WTC11 (cell line): ENCODE results near the gene ZNF592.

Experiments
- CTCF ChIP-seq: fragments of 200-600 bp; IDR thresholded peaks from 2 replicates; pipeline ENCODE4 v1.8.0; 2022; ENCODE audit warnings: antibody characterized with exemption
- ELF4 ChIP-seq: sonication (generic); formaldehyde crosslinking; IDR thresholded peaks from 2 replicates; pipeline ENCODE4 v1.8.1; 2022; ENCODE audit warnings: low read depth, mild to moderate bottlenecking, moderate library complexity, missing genetic modification reagents
- FOXP1 ChIP-seq: sonication (generic); formaldehyde crosslinking; IDR thresholded peaks from 2 replicates; pipeline ENCODE4 v1.8.0; 2022; ENCODE audit warnings: missing genetic modification reagents, mild to moderate bottlenecking, moderate library complexity, borderline replicate concordance
- GABPB1 ChIP-seq: sonication (generic); formaldehyde crosslinking; IDR thresholded peaks from 2 replicates; pipeline ENCODE4 v1.8.1; 2023; ENCODE audit warnings: mild to moderate bottlenecking, missing genetic modification reagents
- MAX ChIP-seq: sonication (generic); formaldehyde crosslinking; IDR thresholded peaks from 2 replicates; pipeline ENCODE4 v1.8.0; 2022; ENCODE audit warnings: mild to moderate bottlenecking, missing genetic modification reagents
- NR2C2 ChIP-seq: sonication (generic); formaldehyde crosslinking; IDR thresholded peaks from 2 replicates; pipeline ENCODE4 v1.8.0; 2022; ENCODE audit warnings: mild to moderate bottlenecking, missing genetic modification reagents
- RORB ChIP-seq: fragments of 250-450 bp; sonication (Bioruptor Pico); IDR thresholded peaks from 2 replicates; pipeline ENCODE4 v1.9.0; 2021; ENCODE audit warnings: mild to moderate bottlenecking
- STAT6 ChIP-seq: sonication (generic); formaldehyde crosslinking; conservative IDR thresholded peaks from 2 replicates; pipeline ENCODE4 v1.8.1; 2023; ENCODE audit warnings: mild to moderate bottlenecking, low read depth, missing genetic modification reagents, moderate library complexity
- TCF7 ChIP-seq: sonication (generic); formaldehyde crosslinking; IDR thresholded peaks from 2 replicates; pipeline ENCODE4 v1.8.0; 2022; ENCODE audit warnings: mild to moderate bottlenecking, low read depth, missing genetic modification reagents, moderate library complexity
- TF ChIP-seq, protein P1 (sequence below): sonication (generic); formaldehyde crosslinking; IDR thresholded peaks from 2 replicates; pipeline ENCODE4 v1.8.0; 2023; ENCODE audit warnings: missing genetic modification reagents, mild to moderate bottlenecking, borderline replicate concordance
- TF ChIP-seq, protein P2 (sequence below): sonication (generic); formaldehyde crosslinking; IDR thresholded peaks from 2 replicates; pipeline ENCODE4 v1.8.1; 2023; ENCODE audit warnings: mild to moderate bottlenecking, missing genetic modification reagents, moderate library complexity

GRCh38 chr15:84804005-84804900, 55.9 kb downstream of the ZNF592 start:
- TF ChIP-seq CTCF (no peak), STAT6 (CRISPR knock-in tag) (no peak), MAX (no peak), NR2C2 (CRISPR knock-in tag) (no peak), ELF4 (CRISPR knock-in tag) (no peak), TCF7 (no peak), RORB (no peak), GABPB1 (CRISPR knock-in tag) (no peak), FOXP1 (CRISPR knock-in tag) (no peak)
- TF ChIP-seq, protein P1, sequence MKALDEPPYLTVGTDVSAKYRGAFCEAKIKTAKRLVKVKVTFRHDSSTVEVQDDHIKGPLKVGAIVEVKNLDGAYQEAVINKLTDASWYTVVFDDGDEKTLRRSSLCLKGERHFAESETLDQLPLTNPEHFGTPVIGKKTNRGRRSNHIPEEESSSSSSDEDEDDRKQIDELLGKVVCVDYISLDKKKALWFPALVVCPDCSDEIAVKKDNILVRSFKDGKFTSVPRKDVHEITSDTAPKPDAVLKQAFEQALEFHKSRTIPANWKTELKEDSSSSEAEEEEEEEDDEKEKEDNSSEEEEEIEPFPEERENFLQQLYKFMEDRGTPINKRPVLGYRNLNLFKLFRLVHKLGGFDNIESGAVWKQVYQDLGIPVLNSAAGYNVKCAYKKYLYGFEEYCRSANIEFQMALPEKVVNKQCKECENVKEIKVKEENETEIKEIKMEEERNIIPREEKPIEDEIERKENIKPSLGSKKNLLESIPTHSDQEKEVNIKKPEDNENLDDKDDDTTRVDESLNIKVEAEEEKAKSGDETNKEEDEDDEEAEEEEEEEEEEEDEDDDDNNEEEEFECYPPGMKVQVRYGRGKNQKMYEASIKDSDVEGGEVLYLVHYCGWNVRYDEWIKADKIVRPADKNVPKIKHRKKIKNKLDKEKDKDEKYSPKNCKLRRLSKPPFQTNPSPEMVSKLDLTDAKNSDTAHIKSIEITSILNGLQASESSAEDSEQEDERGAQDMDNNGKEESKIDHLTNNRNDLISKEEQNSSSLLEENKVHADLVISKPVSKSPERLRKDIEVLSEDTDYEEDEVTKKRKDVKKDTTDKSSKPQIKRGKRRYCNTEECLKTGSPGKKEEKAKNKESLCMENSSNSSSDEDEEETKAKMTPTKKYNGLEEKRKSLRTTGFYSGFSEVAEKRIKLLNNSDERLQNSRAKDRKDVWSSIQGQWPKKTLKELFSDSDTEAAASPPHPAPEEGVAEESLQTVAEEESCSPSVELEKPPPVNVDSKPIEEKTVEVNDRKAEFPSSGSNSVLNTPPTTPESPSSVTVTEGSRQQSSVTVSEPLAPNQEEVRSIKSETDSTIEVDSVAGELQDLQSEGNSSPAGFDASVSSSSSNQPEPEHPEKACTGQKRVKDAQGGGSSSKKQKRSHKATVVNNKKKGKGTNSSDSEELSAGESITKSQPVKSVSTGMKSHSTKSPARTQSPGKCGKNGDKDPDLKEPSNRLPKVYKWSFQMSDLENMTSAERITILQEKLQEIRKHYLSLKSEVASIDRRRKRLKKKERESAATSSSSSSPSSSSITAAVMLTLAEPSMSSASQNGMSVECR, result no peak
- TF ChIP-seq, protein P2, sequence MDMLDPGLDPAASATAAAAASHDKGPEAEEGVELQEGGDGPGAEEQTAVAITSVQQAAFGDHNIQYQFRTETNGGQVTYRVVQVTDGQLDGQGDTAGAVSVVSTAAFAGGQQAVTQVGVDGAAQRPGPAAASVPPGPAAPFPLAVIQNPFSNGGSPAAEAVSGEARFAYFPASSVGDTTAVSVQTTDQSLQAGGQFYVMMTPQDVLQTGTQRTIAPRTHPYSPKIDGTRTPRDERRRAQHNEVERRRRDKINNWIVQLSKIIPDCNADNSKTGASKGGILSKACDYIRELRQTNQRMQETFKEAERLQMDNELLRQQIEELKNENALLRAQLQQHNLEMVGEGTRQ (CRISPR knock-in tag), result no peak
